Vagina (tissue), 2 donors: ENCODE data around the gene C13orf46.

Source experiments
- CTCF ChIP-seq, 3 experiments: fragments of 450-650 bp in 2 of 3; fragments of 200-600 bp in 1 of 3; sonication (generic) in 1 of 3; IDR thresholded peaks; one replicate each; pipeline ENCODE4 v1.5.1; 2017 to 2019; ENCODE audit warnings: antibody characterized with exemption in 3 of 3, mild to moderate bottlenecking in 2 of 3, moderate library complexity in 2 of 3
- POLR2A ChIP-seq, 2 donors: fragments of 450-650 bp; IDR thresholded peaks; one replicate each; pipeline ENCODE4 v1.6.1; 2017; ENCODE audit warnings: antibody characterized with exemption in 2 of 2, mild to moderate bottlenecking in 2 of 2, moderate library complexity in 2 of 2

DNA sequence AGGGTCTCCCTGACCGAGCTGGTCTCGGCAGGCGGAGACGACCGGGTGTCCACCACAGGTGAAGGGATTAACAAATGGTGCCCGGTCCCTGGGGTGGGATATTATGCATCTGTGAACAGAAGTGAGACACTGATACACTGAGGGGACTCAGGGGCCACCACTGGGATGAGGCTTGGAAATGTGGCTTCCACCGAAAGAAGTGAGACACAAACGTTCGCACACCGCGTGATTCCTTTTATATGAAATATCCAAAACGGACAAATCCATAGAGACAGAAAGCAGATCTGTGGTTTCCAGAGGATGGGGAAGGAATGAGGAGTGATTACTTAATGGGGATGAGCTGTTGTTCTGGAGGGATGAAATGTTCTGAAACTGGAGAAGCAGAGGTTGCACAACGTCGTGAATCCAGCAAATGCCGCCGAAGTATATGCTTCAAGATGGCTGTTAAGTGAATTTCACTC is 47.5 kb downstream of the C13orf46 start:
- TF ChIP-seq CTCF (IDR thresholded peaks at IDR 0.05) (no peak), POLR2A (IDR thresholded peaks at IDR 0.05) (no peak)
